C4-2B (cell line): ENCODE measurements around the gene TMEM143.
"Not testable (repeated sequence)": the region's sequence is repeated elsewhere in the genome, so short reads cannot be mapped to it uniquely, and the experiment has no call there.

ENCODE experiments used
- H3K27ac ChIP-seq: fragments of 450-650 bp; 2 replicates; pipeline ENCODE4 v1.5.1; 2017
- ZFX ChIP-seq: fragments of 450-650 bp; IDR thresholded peaks from 2 replicates; pipeline ENCODE4 v1.6.1; 2017
- TF ChIP-seq, protein P1 (sequence below): fragments of 450-650 bp; conservative IDR thresholded peaks from 2 replicates; pipeline ENCODE4 v1.5.1; 2017; ENCODE audit warnings: mild to moderate bottlenecking

The TMEM143 gene

DNA sequence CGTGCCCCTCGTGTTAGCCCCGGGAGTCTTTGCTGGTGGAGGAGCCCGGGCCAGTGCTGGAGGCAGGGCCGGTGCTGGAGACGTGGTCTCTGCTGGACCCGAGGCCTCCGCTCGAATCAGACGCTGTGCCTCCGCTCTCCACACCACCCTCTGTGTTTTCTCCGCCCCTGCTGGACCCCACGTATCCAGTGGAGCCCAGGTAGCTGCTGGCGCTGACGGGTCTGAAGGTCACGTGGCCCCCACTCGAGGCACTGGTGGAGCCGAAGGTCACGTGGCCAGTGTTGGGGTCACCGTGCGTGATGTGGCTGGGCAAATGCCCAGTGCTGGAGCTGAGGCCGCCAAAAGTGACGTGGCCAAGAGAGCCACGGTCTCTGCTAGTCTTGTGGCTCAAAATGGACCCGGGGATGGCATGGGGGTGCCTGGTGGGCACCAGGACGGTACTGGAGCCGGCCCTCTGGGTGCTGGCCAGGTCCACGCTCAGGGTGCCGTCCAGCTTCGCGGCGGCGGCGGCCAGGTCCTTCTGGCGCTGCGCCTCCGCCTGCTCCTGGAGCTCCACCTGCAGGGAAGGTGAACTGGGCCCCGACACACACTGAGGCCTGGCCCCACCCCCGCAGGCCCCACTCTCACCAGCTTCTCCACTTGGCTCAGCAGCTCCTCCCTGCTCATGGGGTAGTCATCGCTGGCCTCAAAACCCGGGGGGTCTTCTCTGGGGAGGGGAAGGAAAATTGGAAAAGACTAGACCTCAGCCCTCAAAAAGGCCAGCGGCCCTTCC is 66.6 kb downstream of the TMEM143 start:
- TF ChIP-seq, protein P1, sequence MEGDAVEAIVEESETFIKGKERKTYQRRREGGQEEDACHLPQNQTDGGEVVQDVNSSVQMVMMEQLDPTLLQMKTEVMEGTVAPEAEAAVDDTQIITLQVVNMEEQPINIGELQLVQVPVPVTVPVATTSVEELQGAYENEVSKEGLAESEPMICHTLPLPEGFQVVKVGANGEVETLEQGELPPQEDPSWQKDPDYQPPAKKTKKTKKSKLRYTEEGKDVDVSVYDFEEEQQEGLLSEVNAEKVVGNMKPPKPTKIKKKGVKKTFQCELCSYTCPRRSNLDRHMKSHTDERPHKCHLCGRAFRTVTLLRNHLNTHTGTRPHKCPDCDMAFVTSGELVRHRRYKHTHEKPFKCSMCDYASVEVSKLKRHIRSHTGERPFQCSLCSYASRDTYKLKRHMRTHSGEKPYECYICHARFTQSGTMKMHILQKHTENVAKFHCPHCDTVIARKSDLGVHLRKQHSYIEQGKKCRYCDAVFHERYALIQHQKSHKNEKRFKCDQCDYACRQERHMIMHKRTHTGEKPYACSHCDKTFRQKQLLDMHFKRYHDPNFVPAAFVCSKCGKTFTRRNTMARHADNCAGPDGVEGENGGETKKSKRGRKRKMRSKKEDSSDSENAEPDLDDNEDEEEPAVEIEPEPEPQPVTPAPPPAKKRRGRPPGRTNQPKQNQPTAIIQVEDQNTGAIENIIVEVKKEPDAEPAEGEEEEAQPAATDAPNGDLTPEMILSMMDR, result no peak
- TF ChIP-seq ZFX, result no peak
- no peak overlapping the region for H3K27ac ChIP-seq

DNA sequence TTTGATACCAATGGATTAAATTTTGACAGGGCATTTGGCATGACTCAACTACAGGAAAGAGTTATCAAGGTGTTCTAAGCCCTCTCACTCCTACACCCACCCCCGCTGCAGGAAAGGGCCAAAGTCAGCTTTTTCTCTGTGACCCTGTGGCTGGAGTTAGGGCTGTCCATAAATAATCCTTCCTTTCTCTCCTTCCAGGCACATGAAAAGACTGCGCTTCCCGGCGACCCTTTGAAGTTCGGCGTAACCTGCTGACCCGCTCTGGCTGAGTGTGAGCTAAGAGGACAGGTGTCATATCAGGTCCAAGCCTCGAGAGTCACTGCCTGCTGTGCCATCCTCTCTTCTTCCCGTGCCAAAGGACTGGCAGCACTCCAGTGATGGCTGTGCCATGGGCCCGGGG is 68.3 kb downstream of the TMEM143 start:
- no peak overlapping the region for H3K27ac ChIP-seq
- TF ChIP-seq, protein P1, result no peak
- no peak for TF ChIP-seq ZFX

DNA sequence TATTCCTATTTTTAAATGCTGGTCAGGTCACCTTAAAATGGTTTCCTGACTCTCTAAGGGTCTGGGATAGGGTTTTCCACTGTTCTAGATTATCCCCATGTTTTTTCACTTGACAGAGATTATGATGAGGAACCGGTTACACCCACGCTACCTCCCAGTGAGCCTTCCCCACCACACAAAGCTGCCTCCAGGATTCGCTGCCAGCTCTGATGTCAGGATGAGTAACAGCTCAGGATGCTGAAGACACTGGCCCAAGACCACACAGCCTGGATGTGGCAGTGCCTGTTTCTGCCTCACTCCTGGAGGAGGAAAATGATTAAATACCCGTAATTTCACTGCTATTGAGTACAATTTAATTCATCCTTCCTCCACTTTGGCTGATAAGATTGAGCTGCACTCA is 70.9 kb downstream of the TMEM143 start:
- TF ChIP-seq ZFX, result no peak
- TF ChIP-seq, protein P1, result no peak
- no peak overlapping the region for H3K27ac ChIP-seq

DNA sequence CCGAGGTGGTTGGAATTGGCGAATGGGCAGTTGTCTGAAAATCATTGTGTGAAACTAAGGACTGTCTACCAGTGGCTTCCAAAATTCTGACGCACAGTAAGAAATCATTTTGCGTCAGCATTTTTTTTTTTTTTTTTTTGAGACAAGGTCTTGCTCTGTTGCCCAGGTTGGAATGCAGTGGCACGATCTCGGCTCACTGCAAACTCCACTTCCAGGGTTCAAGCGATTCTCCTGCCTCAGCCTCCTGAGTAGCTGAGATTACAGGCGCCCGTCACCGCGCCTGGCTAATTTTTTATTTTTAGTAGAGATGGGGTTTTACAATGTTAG is 72.3 kb downstream of the TMEM143 start:
- TF ChIP-seq, protein P1, result peak; percentile 70

DNA sequence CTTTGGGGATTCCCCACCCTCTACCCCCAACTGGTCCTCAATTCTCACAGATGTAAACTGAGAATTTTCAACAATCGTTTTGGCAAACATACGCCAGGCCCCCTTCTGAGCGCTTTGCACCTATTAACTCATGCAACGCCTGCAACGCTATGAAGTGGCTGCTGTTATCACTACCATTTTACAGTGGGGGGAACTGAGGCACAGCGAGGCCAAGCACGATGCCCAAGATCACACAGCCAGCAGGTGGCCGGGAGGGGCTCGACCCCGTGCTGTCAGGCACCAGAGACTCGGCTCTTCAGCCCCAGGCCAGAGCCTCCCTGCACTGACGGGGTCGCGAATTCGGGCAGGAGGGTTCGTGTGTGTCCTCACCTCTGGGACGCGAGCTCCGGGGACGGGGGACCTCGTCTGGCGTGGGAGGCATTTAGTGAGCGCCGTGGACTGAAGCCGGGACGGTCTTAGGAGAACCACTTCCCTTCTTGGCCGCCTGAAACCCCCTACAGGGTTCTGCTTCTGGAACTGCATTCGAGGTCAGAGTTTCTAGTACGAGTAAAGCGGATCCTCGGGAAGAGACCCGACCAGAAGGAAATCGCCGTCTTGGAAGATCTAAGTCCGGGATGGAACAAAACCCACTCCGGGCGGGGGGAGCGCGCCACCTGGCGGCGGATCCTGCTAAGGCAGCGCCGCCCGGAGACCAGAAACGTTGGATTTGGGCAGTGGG is 72.8 kb downstream of the TMEM143 start:
- H3K27ac ChIP-seq, result no peak overlapping the region
- TF ChIP-seq, protein P1, result peak; percentile 92
- TF ChIP-seq ZFX, result no peak

More for the DNA sequence above, 72.3 kb downstream of the TMEM143 start:
- H3K27ac ChIP-seq, result not testable (repeated sequence)

DNA sequence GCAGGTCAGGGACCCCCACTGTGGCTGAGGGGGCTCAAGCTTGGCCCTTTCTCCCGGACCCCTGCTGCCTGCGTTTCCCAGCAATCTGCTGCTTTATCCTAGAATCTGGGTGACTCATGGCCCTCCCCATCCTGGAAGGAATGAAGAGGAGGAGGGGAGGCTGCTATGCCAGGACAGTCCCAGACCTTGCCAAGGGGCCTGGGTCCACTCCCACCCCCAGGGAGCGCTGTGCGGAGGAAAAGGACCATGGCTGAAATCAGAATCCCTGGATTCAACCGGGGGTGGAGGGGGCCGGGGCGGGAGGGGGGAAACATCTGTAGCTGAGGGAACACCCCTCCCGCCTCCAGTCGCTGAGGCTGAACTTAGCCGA is 73.4 kb downstream of the TMEM143 start:
- H3K27ac ChIP-seq, result no peak overlapping the region

DNA sequence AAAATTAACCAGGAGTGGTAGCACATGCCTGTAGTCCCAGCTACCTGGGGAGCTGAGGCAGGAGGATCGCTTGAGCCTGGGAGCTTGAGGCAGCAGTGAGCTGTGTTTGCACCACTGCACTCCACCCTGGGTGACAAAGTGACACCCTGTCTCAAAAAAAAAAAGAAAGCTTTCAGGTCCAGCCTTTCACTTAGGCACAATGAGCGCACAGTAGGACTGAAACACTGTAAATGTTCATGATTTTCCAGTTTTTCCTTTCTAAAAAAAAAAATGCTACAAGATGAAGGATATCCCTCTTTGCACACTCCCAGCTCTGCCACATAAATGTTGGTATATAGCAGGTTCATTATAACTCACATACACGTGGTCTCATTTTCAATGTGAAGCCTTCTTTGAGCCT is 76.0 kb downstream of the TMEM143 start:
- no peak overlapping the region for H3K27ac ChIP-seq
- TF ChIP-seq, protein P1, result no peak
- TF ChIP-seq ZFX, result no peak

More for the DNA sequence above, 73.4 kb downstream of the TMEM143 start:
- TF ChIP-seq ZFX, result no peak
- TF ChIP-seq, protein P1, result no peak
